Mucosa of stomach (tissue), 1 donor: ENCODE results near the gene MYO5B.
A peak's percentile ranks its signal among the peaks of the same experiment; 100 is the strongest.
"Not testable (repeated sequence)": the region's sequence is repeated elsewhere in the genome, so short reads cannot be mapped to it uniquely, and the experiment has no call there.

ENCODE experiments used
- H3K27me3 ChIP-seq: one replicate; pipeline ENCODE4 v1.7.0; 2013; ENCODE audit warnings: mild to moderate bottlenecking, low read length; ENCODE audit not compliant: control insufficient read depth, insufficient read depth
- H3K36me3 ChIP-seq: one replicate; pipeline ENCODE4 v1.7.0; 2013; ENCODE audit warnings: low read length; ENCODE audit not compliant: control insufficient read depth, insufficient read depth
- H3K4me1 ChIP-seq: one replicate; pipeline ENCODE4 v1.7.0; 2013; ENCODE audit warnings: mild to moderate bottlenecking, low read length; ENCODE audit not compliant: control insufficient read depth, insufficient read depth
- H3K4me3 ChIP-seq: one replicate; pipeline ENCODE4 v1.7.0; 2013; ENCODE audit warnings: low read length
- H3K9ac ChIP-seq: one replicate; pipeline ENCODE4 v1.7.0; 2013; ENCODE audit warnings: mild to moderate bottlenecking, low read length, moderate library complexity
- H3K9me3 ChIP-seq: one replicate; pipeline ENCODE4 v1.7.0; 2013; ENCODE audit warnings: mild to moderate bottlenecking, low read length, moderate library complexity; ENCODE audit not compliant: control insufficient read depth
- donor health status: Pancreatic carcinoma.

Gene MYO5B

DNA sequence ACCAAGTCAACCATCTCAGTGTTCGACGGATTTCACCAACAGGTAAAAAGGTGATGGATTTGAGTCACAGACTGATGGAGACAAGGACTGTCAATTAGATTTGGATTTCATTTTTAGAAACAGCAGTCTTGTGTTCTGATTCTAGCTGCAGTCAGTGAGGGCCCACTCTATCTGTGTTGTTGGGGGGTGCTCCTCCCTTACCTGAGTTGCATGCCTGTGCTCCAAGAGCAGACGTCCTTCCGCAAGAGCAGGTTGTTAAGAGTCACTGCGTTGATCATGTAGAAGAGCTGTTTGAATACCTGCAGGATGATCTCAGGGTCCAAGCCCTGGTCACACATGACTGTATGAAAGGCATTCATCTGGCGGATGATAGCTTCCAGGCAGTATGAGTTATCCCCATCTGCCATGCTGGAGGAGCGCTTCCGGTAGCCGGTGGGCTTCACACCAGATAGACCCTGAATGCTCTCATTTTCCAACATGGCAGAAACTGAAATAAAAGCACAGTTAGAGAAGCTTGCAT is 357.6 kb downstream of the MYO5B start:
- peaks cover 14% of the 10 kb centered on the region for H3K4me1 ChIP-seq
- not testable (repeated sequence) for H3K36me3 ChIP-seq, H3K9ac ChIP-seq, H3K4me3 ChIP-seq, H3K27me3 ChIP-seq, H3K9me3 ChIP-seq

DNA sequence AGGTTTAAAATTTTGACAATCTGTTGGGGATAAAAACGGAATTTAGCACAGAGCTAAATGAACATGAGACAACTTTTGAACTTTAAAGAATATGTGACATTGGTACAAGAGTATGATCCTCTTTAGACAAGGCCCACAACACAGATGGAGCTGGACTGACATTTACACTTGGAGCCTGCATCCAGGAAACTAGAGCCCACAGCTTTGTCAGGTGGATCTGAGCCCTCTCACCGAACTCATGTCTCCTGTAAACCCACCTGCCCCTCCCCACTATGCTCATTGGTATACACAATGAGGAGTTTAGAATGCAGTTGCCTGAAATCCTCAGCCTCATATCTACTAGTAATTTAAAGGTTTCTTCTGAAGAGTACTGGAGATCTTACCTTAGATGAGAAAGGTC is 359.5 kb downstream of the MYO5B start:
- H3K9me3 ChIP-seq = no peaks in the 10 kb centered on the region
- H3K27me3 ChIP-seq = no peaks in the 10 kb centered on the region
- H3K4me3 ChIP-seq = no peak overlapping the region
- H3K36me3 ChIP-seq = peaks cover 7% of the 10 kb centered on the region
- peak overlapping the region; percentile 16 for H3K9ac ChIP-seq
- peaks cover 14% of the 10 kb centered on the region for H3K4me1 ChIP-seq

DNA sequence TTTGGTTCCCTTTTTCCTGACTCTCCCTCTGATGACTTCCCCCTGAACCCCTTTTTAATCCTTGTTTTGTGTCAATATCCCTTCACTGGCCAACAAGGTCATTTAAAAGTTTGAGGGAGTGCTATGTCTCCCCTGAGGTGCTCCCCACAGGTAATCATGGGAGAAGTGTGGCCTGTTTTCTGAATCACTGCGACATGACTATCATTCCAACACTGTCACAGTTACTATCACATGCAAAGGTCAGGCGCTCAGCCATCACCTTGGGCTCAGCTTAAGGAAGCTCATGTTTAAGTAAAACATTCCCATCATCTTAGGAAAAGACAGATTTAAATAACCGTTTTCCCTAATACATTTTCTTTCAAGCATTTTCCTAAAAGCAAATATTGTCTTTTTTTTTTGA is 360.7 kb downstream of the MYO5B start:
- Histone ChIP-seq H3K4me1 (peaks cover 14% of the 10 kb centered on the region), H3K9me3 (no peaks in the 10 kb centered on the region), H3K27me3 (no peaks in the 10 kb centered on the region), H3K36me3 (peaks cover 2% of the 10 kb centered on the region), H3K9ac (no peak overlapping the region), H3K4me3 (no peak overlapping the region)

DNA sequence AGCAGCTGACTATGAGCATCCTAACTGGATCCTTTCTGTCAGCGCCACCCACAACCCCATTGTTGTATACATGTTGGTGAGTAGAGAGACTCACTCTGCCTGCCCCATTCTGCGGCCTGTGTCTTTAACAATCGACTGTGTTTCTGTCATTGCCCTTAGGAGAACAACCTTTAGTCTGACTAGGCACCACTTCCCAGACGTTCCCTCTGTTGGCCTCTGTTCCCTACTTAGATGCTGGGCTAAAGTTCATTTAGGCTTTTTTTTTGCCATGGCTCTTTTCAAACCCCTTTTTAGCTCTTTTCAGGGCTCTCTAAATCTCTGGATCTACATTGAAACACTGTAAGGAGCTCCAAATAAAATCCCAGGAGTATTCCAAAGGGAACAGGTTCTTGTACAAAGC is 361.1 kb downstream of the MYO5B start:
- no peak overlapping the region for H3K9ac ChIP-seq
- no peaks in the 10 kb centered on the region for H3K27me3 ChIP-seq
- peaks cover 14% of the 10 kb centered on the region for H3K4me1 ChIP-seq
- no peaks in the 10 kb centered on the region for H3K36me3 ChIP-seq
- no peaks in the 10 kb centered on the region for H3K9me3 ChIP-seq
- H3K4me3 ChIP-seq = no peak overlapping the region

- Histone ChIP-seq H3K9ac (no peak overlapping the region), H3K36me3 (no peaks in the 10 kb centered on the region), H3K4me3 (no peak overlapping the region), H3K27me3 (no peaks in the 10 kb centered on the region), H3K4me1 (peaks cover 14% of the 10 kb centered on the region), H3K9me3 (no peaks in the 10 kb centered on the region)
Measured at GRCh38 chr18:49832221-49832647, 362.7 kb downstream of the MYO5B start.

- H3K9me3 ChIP-seq = no peaks in the 10 kb centered on the region
- H3K4me3 ChIP-seq = no peak overlapping the region
- no peaks in the 10 kb centered on the region for H3K4me1 ChIP-seq
- no peaks in the 10 kb centered on the region for H3K27me3 ChIP-seq
- H3K9ac ChIP-seq = no peak overlapping the region
- no peaks in the 10 kb centered on the region for H3K36me3 ChIP-seq
Measured at GRCh38 chr18:49827996-49828395, 367.0 kb downstream of the MYO5B start.

GRCh38 chr18:49819823-49820671 is 374.9 kb downstream of the MYO5B start:
- Histone ChIP-seq H3K9me3 (no peaks in the 10 kb centered on the region), H3K9ac (no peak overlapping the region), H3K36me3 (no peaks in the 10 kb centered on the region), H3K4me1 (peaks cover 3% of the 10 kb centered on the region), H3K4me3 (no peak overlapping the region), H3K27me3 (no peaks in the 10 kb centered on the region)

- no peaks in the 10 kb centered on the region for H3K9me3 ChIP-seq
- no peaks in the 10 kb centered on the region for H3K36me3 ChIP-seq
- no peaks in the 10 kb centered on the region for H3K27me3 ChIP-seq
- peaks cover 3% of the 10 kb centered on the region for H3K4me1 ChIP-seq
- H3K4me3 ChIP-seq = no peak overlapping the region
- no peak overlapping the region for H3K9ac ChIP-seq
Measured at GRCh38 chr18:49819071-49819662, 375.8 kb downstream of the MYO5B start.

DNA sequence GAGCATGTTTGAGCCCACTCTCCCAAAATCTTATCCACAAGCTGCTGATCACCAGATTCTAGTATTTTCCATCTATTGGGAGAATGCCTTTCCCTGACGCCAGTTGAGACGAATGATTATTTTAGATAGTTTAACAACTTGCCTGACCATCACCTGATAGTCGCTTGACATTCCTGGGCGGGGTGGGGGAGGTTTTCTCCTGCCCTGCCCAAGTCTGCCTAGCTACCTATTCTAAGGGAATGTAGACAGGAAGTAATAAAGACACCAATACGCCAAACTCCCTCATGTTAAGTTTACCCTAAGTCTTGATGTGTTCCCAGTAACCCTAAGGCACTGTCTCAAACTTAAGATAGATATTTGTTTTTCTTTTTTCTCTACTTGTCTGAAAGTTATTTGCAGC is 377.0 kb downstream of the MYO5B start:
- H3K27me3 ChIP-seq = no peaks in the 10 kb centered on the region
- no peaks in the 10 kb centered on the region for H3K9me3 ChIP-seq
- H3K4me3 ChIP-seq = no peak overlapping the region
- no peaks in the 10 kb centered on the region for H3K36me3 ChIP-seq
- peaks cover 3% of the 10 kb centered on the region for H3K4me1 ChIP-seq
- no peak overlapping the region for H3K9ac ChIP-seq

DNA sequence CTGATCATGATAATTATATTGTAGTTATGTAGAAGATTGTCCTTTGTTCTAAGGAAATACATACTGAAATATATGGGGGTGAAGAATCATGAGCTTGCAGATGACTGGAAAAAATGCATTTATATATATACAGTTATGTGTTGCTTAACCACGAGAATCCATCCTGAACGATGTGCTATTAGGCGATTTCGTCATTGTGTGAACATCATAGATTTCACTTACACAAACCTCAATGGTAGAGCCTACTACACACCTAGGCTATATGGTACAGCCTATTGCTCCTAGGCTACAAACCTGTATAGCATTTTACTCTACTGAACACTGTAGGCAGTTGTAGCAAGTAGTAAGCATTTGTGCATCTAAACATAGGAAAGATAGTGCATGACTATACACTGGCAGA is 379.0 kb downstream of the MYO5B start:
- H3K9me3 ChIP-seq = no peaks in the 10 kb centered on the region
- peaks cover 11% of the 10 kb centered on the region for H3K4me1 ChIP-seq
- no peak overlapping the region for H3K9ac ChIP-seq
- H3K36me3 ChIP-seq = no peaks in the 10 kb centered on the region
- H3K4me3 ChIP-seq = no peak overlapping the region
- H3K27me3 ChIP-seq = no peaks in the 10 kb centered on the region

DNA sequence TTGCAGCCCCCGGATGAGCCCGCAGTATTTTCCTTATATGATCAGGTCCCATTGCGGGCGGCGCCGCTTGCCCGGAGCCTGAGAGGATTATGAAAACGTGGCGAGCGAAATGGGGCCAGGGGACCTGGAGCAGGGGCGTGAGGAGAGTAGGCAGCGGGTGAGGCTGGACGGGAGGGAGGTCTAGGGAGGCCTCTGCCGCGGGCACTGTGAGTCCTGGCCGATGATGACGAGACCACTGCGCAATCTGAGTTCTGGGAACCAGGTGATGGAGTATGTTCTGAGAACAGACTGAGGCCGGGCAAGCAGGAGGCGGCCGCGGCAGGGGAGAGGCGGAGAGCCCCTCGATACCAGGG is 380.8 kb downstream of the MYO5B start:
- Histone ChIP-seq H3K9me3 (no peaks in the 10 kb centered on the region), H3K36me3 (no peaks in the 10 kb centered on the region), H3K27me3 (no peaks in the 10 kb centered on the region), H3K9ac (peak overlapping the region; percentile 96), H3K4me3 (peak overlapping the region; percentile 82), H3K4me1 (peaks cover 11% of the 10 kb centered on the region)

DNA sequence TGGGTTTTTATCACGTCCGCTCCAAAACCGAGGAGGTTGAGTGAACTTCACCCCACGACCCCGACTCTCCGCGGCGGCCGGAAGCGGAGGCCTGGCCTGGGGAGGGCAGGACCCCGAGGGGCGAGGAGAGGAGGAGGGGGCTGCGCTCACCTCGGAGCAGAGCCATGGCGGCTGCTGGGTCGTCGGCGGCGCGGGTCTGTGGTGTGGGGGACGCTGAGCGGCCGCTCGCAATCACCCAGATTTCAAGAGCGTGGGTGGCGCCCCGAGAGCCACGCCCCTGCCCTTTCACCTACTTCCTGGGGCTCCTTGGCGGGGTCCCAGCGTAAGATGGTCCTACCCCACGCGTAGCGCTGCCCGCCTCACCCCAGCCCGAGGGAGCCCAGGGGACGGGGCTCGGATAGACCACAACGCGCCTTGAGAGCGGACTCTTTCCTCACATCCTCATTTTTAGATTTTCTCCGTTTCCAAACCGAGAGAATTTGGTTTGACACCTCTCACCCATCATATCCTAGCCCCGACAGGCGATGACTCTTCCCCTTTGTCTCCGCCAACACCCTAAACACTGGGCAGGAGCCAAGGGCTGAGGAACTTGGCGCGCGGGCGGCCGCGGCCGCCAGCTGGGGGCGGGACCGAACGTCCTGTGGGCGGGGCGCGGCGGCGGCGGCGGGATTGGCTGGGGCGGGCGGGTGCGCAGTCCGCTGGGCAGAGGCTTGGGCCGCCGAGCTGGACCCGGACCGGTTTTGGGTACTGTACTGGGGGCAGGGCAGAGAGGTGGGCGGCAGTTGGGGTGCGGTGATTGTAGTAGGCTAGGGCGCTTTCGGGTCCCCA is 381.4 kb downstream of the MYO5B start, which contains the start of gene ACAA2:
Gene ACAA2, minus strand, starts transcription at position 215 of the 828 bp plus-strand sequence. Its CDS starts 49 bp downstream, at position 166.
- H3K9me3 ChIP-seq = no peaks in the 10 kb centered on the region
- H3K36me3 ChIP-seq = no peaks in the 10 kb centered on the region
- peaks cover 11% of the 10 kb centered on the region for H3K4me1 ChIP-seq

More for the DNA sequence above, 381.4 kb downstream of the MYO5B start, which contains the start of gene ACAA2:
- Histone ChIP-seq H3K27me3 (no peaks in the 10 kb centered on the region), H3K9ac (peak within 1 kb of the TSS; percentile 96), H3K4me3 (peak within 1 kb of the TSS; percentile 82)
